HAP-1 (cell line): ENCODE results near the gene SMIM36.
"Not testable (repeated sequence)": the region's sequence is repeated elsewhere in the genome, so short reads cannot be mapped to it uniquely, and the experiment has no call there.

Experiments
- DNase-seq, 2 experiments: peaks; one replicate each; pipeline ENCODE4 v3.0.0-alpha.2; 2016 to 2020; ENCODE audit warnings: low spot score in 2 of 2
- H3K27me3 ChIP-seq: fragments of 250-450 bp; sonication (Bioruptor Pico); 2 replicates; pipeline ENCODE4 v1.5.1; 2020; ENCODE audit warnings: low read depth, mild to moderate bottlenecking, moderate library complexity
- H3K36me3 ChIP-seq: fragments of 250-450 bp; sonication (Bioruptor Pico); replicated peaks from 2 replicates; pipeline ENCODE4 v1.5.1; 2020; ENCODE audit warnings: mild to moderate bottlenecking
- H3K4me1 ChIP-seq: fragments of 250-450 bp; sonication (Bioruptor Pico); 2 replicates; pipeline ENCODE4 v1.5.1; 2020; ENCODE audit warnings: mild to moderate bottlenecking
- H3K4me3 ChIP-seq: fragments of 250-450 bp; sonication (Bioruptor Pico); 2 replicates; pipeline ENCODE4 v1.5.1; 2020; ENCODE audit warnings: mild to moderate bottlenecking, moderate library complexity
- H3K9me3 ChIP-seq: fragments of 250-450 bp; sonication (Bioruptor Pico); 2 replicates; pipeline ENCODE4 v1.5.1; 2020; ENCODE audit warnings: mild to moderate bottlenecking, moderate library complexity
- in situ Hi-C: fragments of 300-500 bp; cut with MboI; formaldehyde crosslinking; loops from 3 replicates; pipeline ENCODE4 v1.14.3; 2020; ENCODE audit warnings: low sequenced_read_pairs, inconsistent platforms, mixed read lengths

Gene SMIM36

DNA sequence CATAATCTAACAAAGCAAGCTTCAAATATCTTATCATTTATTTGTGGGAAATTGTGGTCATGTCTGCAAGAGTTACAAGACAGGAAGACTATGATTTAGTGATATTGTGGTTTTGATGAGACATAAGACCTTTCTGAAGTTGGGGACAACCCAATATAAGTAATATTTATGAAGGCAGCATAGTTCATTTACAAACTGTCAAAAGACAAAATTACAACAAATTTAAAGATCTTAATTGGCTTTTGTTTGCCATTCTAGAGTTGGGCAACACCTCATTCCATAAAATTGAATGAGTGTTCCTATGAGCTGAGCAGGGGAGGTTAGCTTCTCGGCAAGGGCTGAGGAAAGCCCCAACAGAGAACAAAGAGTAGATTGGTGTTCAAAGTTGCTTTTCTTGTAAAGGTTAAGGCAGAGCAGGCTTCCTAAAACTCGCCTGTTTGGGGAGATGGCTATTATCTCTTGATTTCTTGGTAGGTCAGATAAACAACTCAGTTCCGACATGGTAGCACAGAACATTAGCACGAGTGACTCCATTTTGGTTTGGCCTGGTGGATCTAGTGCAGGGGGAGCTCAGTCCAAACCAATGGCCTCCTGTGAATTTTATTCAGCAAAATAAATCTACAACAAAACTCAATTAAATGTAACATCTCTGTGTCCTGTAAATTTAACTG, 78.8 kb downstream of the SMIM36 start:
- Histone ChIP-seq H3K36me3 (no peaks in the 10 kb centered on the region), H3K9me3 (no peaks in the 10 kb centered on the region), H3K4me1 (peaks cover 2% of the 10 kb centered on the region; the same call in 1 of the 2 replicates), H3K27me3 (no peaks in the 10 kb centered on the region), H3K4me3 (no peak overlapping the region)
- in situ Hi-C loops, result no loop called here
- no peak for DNase-seq

DNA sequence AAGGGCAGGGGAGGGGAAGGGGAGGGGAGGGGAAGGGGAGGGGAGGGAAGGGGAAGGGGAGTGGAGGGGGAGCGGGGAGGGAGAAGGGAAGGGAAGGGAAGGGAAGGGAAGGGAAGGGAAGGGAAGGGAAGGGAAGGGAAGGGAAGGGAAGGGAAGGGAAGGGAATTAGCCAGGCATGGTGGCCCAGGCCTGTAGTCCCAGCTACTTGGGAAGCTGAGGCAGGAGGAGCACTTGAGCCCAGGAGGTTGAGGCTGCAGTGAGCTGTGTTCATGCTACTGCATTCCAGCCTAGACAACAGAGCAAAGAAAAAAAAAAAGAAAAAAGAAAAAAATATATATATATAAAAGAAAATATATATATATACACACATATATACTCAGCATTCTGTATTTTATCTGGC, 79.3 kb downstream of the SMIM36 start:
- H3K36me3 ChIP-seq, DNase-seq, in situ Hi-C loops, H3K27me3 ChIP-seq, H3K4me3 ChIP-seq, H3K9me3 ChIP-seq, H3K4me1 ChIP-seq: not testable (repeated sequence)

DNA sequence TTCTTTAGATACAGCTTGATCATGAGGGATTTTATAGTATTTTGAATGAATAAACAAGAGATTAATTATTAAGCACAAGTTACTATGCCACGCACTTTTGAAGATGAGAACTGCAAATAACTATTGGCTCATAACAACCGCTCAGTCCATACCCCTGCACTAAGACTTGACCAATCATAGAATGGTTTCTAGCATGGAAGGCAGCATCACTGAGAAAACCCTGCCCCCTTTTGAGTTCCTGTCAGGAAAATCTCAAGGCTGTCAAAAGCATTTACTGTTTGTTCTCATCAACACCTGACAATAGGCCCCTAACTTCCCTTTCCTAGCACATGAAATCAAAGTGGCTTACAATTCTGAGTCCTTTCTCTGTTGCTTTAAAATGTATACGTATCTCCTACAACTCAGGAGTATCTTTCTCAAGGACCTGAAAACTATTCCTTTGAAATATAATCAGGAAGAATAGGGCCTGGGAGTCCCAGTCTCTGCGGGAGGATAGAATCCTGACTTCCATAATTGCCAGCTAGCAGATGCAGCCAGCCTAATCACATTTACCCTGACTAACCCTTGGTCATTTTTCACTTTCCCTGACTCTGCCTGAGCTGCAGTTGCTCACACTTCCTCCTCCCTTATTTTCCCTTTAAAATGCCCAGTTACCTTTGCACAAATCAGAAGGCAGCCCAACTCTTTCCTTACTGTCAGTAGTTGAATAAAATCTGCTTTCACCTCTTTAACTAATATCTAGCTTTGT, 80.5 kb downstream of the SMIM36 start:
- Histone ChIP-seq H3K4me3 (no peak overlapping the region), H3K36me3 (no peaks in the 10 kb centered on the region), H3K9me3 (no peaks in the 10 kb centered on the region), H3K4me1 (no peaks in the 10 kb centered on the region), H3K27me3 (no peaks in the 10 kb centered on the region)
- in situ Hi-C loops, result no loop called here
- no peak for DNase-seq

DNA sequence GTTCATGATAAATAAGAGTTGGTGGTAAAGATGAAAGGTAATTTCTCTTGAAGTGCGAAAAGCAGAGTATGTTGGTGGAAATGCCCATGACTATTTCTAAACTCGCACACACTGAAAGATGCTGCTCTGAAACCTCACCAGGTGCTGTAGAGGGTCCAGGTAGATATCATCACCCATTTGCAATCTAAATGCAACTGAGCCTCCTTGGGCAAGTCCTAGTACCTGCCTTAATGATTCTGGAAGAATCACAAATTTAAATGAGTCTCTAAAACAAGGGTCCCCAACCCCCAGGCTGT, 83.7 kb downstream of the SMIM36 start:
- no peaks in the 10 kb centered on the region for H3K4me1 ChIP-seq
- no peaks in the 10 kb centered on the region for H3K9me3 ChIP-seq
- no peaks in the 10 kb centered on the region for H3K36me3 ChIP-seq
- DNase-seq, result no peak
- no peak overlapping the region for H3K4me3 ChIP-seq
- H3K27me3 ChIP-seq, result no peaks in the 10 kb centered on the region; the same call in none of the 2 replicates
- in situ Hi-C loops, result no loop called here

DNA sequence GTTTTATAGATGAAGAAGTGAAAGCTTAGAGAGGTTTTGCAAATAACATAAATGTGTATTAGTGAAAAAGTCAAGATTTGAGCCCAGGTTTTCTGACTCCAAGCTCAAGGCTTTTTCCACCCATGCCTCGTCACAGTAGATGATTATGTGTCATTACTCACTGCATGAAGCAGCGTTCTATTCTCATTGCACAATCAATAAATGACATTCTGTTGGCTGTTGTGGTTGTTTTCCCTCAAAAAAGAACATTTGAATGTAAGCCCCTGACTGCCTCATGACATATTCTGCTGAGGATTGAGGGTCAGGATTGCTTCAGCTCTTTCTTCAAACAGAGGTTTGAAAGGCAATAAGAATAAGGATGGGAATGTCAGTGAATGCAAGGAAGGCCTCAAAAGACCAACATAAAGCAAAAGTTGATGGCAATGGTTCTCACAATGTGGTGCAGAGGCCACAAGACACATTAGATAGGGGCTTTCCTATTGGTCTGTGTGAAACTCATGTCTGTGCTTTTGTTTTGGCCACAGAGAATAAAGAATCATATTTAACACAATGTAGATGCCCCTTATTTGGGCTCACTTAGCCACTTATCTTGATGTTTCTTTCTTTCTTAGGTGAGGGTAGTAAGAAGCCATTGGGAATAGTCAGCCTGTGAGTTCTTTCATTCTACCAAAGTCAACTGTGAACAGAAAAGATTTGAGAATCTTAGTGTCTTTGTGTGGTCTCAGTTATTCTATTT, 84.2 kb downstream of the SMIM36 start:
- Histone ChIP-seq H3K4me3 (no peak overlapping the region), H3K27me3 (no peaks in the 10 kb centered on the region; the same call in none of the 2 replicates), H3K36me3 (no peaks in the 10 kb centered on the region), H3K4me1 (peaks cover 4% of the 10 kb centered on the region), H3K9me3 (no peaks in the 10 kb centered on the region)
- no peak for DNase-seq
- in situ Hi-C loops, result no loop called here

DNA sequence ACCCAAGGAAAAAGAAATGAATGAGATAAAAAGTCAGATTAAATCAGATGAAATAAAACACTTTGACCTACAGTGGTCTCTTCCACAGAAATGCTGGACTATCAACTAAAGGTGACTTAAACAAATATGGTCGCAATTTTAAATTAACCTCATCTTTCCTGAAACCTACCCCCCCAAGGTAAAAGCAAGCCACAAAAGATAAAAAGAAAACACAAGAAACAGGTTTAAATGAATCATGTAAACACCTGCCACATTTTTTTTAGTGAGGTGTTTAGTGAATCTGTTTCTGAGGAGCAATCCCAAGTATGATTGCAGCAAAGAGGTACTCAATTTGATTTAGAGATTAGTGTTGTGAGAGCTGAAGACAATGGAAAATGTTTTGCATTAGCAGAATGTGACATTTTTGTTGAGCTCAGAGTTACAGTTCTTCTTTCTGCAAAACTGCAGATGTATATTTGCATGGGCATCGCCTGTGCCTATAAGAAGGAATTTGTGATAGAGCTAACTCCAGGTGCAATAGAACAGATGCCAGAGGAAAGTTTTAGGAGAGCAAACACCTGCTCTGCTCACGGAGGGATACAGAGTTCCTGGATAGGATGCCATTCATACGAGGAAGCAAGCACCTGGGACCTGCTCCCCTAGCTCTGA, 86.2 kb downstream of the SMIM36 start:
- DNase-seq, result no peak
- Histone ChIP-seq H3K9me3 (no peaks in the 10 kb centered on the region), H3K27me3 (no peaks in the 10 kb centered on the region; the same call in none of the 2 replicates), H3K4me1 (peaks cover 6% of the 10 kb centered on the region), H3K4me3 (no peak overlapping the region), H3K36me3 (no peaks in the 10 kb centered on the region)
- in situ Hi-C loops, result no loop called here

DNA sequence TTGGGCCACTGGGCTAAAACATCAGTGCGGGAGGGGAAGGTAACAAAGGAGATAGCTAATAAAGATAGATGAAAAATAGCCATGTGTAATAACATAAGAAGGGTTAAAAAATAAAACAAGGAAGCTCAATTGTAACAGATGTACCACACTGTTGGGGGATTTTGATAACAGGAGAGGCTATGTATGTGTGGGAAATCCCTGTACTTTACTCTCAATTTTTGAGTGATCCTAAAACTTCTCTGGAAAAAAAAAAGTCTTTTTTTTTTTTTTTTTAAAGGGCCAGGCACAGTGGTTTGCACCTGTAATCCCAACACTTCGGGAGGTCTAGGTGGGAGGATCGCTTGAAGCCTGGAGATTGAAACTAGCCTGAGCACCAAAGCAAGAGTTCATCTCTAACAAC, 87.7 kb downstream of the SMIM36 start:
- Histone ChIP-seq H3K9me3 (no peaks in the 10 kb centered on the region), H3K4me1 (peaks cover 6% of the 10 kb centered on the region), H3K4me3 (no peak overlapping the region), H3K36me3 (0 out of 2 replicates have a peak, but pooled peaks cover 3% of the 10 kb centered on the region), H3K27me3 (no peaks in the 10 kb centered on the region; the same call in none of the 2 replicates)
- in situ Hi-C loops, result no loop called here
- no peak for DNase-seq

DNA sequence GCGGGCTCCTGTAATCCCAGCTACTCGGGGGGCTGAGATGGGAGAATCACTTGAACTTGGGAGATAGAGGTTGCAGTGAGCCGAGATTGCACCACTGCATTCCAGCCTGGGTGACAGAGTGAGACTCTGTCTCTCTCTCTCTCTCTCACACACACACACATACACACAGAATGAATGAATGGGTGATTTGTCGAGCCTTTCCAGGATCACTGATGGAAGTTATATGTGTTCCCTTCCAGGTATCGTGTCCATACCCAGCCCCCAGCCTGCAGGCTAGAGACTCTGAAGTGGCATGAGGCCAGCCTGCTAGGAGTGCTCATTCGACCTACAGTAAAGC, 88.5 kb downstream of the SMIM36 start:
- DNase-seq, H3K36me3 ChIP-seq, H3K4me1 ChIP-seq, H3K27me3 ChIP-seq, in situ Hi-C loops, H3K9me3 ChIP-seq, H3K4me3 ChIP-seq: not testable (repeated sequence)

DNA sequence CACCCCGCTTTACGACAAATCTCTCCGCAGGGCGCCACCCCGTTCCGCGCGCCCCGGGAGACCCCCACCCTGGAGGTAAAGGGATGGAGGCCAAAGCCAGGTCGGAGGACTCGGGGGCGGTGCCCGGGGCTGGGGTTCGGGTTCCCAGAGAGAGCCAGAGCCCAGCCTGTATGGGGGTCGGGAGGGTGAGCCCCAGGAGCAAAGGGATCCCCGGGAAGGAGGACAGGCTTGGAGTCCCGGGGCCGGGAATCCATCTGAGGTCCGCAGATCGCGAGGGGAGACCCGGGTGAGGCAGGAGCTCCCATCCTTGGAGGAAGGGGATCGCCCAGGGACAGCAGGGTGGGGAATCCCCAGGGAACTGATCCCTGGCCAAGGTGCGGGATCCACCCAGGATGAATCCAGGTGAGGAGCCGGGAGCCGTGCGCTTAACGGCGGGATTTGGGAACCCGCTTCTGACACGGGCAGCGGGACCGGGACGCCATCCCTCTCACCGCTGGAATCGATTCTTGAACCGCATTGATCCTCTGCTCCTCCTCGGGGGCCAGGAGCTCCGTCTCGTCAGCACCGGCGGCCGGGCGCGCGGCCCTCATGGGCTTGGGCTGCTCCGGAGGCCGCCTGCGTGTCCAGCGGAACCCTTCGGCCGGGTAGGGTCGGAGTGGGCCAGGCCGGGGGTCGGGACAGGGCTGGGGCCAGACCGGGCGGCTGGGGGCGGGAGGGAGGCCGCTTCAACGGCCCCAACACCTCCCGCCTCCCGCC, 89.9 kb downstream of the SMIM36 start, which contains the start of gene MMD:
MMD (minus strand) TSS at position 657 of the 756 bp plus-strand sequence; CDS start at position 517, 140 bp downstream.
- no peaks in the 10 kb centered on the region; the same call in none of the 2 replicates for H3K27me3 ChIP-seq
- peak; percentile 31 to 32 for DNase-seq
- H3K4me1 ChIP-seq, result peaks cover 6% of the 10 kb centered on the region
- H3K9me3 ChIP-seq, result no peaks in the 10 kb centered on the region
- in situ Hi-C loops, result no loop called here
- 0 out of 2 replicates have a peak, but pooled peaks cover 3% of the 10 kb centered on the region for H3K36me3 ChIP-seq
- H3K4me3 ChIP-seq, result peak within 1 kb of the TSS; percentile 81

DNA sequence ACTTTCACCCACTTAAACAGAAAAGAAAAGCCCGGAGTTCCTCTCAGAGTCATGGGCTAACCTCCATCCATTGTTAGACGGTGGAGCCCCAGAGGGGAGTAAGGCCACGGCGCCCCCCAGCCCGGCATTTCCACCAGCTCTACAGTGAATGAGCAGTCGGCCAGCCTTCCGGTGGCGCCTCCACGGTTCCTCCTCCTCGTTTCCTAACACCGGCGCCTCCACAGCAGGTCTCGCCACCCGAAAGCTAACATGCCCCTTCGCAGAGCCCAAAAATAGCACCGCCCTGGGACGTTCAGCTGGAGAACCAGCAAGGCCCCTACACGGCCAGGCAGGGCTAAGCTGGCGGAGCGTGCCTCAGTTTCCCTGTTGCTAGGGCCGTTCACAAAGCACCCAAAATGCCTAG, 90.5 kb downstream of the SMIM36 start:
- Histone ChIP-seq H3K27me3 (no peaks in the 10 kb centered on the region; the same call in none of the 2 replicates), H3K9me3 (no peaks in the 10 kb centered on the region), H3K36me3 (0 out of 2 replicates have a peak, but pooled peaks cover 3% of the 10 kb centered on the region), H3K4me3 (peak overlapping the region; percentile 81), H3K4me1 (peaks cover 6% of the 10 kb centered on the region)
- DNase-seq, result peak in 1 of 2 experiments; percentile 55
- in situ Hi-C loops, result no loop called here

DNA sequence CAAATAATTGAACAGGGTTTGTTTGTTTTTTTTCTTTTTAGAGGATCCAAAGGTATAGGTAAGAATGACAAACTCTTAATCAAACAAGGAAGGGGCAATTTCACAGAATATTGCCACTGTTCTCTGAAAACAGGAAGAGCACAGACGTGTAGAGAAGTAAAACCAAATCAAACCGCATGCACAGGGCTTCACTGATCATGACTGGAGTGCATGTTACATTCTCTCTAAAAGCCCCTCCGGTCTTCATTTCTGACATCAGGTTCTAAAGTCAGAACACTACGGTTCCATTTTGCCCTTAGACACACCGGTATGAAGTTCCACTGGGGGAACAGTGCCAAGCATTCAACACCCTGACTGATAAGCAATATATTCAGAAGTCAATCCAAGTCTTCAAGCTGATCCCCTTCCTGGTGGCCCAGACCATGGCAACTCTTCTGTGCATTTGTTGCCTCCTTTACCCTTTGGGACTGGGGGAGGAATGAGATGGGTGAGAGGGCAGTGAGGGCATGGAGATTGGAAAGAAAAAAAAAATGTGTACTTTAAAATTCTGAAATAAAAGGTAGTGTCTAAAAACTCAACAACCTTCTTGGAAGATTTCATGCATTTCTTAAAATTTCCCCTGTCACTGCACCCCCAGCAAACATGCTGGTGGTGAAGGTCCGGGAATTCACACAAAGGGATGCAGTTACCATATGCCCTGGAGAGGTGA, 91.0 kb downstream of the SMIM36 start:
- peak overlapping the region; percentile 81 for H3K4me3 ChIP-seq
- in situ Hi-C loops, result no loop called here
- no peak for DNase-seq
- H3K9me3 ChIP-seq, result no peaks in the 10 kb centered on the region
- 0 out of 2 replicates have a peak, but pooled peaks cover 3% of the 10 kb centered on the region for H3K36me3 ChIP-seq
- H3K4me1 ChIP-seq, result peaks cover 10% of the 10 kb centered on the region
- no peaks in the 10 kb centered on the region; the same call in none of the 2 replicates for H3K27me3 ChIP-seq

DNA sequence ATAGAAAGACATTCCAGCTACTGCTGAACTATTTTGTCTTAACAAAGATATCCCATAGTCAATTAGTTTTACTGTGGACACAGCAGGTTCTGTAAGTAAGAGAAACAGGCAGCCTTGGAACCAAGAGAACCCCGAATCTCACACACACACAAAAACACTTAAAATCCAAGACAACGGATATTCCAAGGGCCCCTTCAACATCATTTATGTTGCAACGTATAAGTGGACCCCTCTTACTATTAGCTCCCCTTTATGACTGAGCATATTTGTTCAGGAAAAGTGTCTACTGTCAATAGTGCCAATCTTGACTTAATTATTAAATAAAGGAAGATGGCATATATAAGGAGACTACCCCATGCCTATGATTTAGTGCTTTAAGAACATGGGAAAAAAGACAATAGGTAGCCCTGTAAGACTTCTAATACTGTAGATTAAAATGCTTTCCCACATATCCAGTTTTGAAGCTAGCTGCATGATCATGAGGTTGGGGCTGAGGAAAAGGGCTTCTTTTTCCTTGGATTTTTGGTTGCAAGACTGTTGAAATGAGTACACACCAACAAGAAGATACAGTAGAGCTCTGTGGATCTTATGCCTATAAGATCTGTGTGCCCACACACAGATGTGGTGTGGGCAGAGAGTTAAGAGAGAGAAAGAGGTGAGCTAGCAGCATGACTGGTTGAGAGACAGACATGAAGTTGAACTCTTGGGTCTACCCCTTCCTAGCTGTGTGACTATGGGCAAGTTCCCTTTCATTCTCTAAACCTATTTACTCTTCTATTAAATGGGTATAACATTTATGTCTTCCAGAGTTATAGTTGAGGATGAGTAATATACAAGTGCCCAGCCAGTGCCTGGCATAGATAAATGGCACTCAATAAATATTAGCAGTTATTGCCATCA, 92.6 kb downstream of the SMIM36 start:
- Histone ChIP-seq H3K36me3 (peaks cover 3% of the 10 kb centered on the region; the same call in 1 of the 2 replicates), H3K9me3 (no peaks in the 10 kb centered on the region), H3K27me3 (no peaks in the 10 kb centered on the region), H3K4me3 (no peak overlapping the region), H3K4me1 (peaks cover 11% of the 10 kb centered on the region)
- no peak for DNase-seq
- in situ Hi-C loops, result loop anchor here (10.0 kb wide), 1 partner anchor 76 kb away; no protein-coding TSS in a partner anchor
